NCI-H2029 treated with DMSO at 0.1 percent for 48 hours (cell line): ENCODE results near the gene ZFPL1.
A peak's percentile ranks its signal among the peaks of the same experiment; 100 is the strongest.

Experiments used
- DNase-seq: peaks from one replicate; lab custom pipeline; 2025; lab: John Stamatoyannopoulos, UW

ZFPL1 gene

DNA sequence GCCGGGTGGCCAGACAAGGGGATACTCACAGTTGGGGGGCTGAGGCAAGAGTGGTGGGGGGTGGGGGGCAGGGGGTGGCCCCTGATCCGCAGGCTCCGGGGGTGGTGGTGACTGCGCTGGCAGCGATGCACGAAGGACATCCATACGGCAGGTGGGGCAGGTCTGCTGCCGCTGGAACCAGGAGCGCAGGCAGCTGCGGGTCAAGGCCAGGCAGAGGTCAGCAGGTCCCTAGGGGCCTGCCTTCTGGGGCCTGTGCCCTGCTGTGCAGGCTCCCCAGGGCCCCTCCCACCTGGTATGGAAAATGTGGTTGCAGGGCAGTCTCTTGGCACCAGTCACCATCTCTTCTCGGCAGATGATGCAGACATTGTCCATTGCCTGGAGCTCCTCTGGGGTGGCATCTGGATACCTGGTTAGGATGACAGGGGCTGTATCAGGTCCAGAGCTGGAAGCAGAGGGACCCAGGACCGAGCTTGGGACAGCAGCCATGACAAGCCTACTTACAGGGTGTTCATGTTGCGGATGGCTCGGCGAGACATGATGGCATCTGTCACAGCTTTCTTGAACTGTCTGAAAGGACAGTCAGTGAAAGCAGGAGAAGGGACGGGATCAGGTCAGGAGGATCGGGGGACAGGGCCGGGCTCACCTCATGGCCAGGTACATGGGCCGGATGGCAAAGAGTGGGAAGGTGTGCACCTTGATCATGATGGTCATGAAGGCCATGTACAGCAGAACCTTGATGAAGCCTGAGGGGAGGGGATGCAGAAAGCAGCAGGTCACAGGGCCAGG lies 46.8 kb downstream of the ZFPL1 start:
- DNase-seq, result no peak

- no peak for DNase-seq
These were observed 47.4 kb downstream of the ZFPL1 start for GRCh38 chr11:65131417-65131776.

DNA sequence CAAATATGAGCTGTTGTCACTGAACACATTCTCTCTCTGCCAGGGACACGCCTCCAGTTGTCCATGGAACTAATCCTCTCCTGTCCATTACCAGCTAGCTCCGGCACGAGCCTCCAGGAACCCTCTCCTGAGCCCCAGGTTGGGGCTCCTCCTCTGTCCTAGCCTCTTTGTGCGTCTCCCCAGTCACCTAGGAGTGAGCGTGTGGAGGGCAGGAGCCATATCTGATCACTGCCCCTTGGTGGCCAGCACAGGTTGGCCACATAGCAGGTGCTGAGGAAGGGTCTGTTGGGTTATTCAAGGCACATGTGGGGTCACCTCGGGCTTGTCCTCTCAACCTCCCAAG lies 47.8 kb downstream of the ZFPL1 start:
- DNase-seq, result no peak

DNA sequence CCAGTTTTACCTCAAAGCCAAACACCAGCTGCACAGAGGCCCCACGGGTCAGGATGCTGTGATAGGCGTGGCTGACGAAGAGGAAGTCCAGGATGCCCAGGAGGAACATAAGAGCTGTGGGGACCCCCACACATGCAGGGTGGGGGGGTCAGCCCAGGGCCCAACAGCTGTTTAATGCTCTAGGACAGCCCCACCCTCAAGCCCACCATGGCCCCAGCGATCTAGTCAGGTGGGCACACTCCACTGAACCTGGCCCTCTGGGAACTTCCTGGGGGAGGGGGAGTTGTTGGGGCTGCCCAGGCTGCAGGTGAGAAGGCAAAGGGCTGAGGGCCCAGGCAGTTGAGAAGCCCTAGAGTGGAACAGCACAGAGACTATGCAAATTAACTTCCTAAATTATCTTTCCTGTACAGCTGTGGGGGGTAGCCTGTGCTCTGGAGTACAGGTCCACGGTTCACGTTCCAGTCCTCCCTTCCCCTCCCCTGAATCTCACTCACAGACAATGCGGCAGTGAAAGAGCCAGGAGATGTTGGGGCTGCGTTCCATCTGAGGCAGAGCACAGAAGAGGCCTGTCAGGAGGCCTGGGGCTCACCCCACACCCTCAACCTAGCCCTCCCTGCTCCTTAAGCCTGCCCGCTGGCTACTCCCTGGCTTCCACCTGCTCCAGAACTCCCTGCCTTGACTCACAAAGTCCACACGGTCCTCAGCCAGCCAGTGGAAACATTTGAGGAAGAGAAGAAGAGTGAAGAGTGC lies 48.4 kb downstream of the ZFPL1 start:
- DNase-seq, result no peak

DNA sequence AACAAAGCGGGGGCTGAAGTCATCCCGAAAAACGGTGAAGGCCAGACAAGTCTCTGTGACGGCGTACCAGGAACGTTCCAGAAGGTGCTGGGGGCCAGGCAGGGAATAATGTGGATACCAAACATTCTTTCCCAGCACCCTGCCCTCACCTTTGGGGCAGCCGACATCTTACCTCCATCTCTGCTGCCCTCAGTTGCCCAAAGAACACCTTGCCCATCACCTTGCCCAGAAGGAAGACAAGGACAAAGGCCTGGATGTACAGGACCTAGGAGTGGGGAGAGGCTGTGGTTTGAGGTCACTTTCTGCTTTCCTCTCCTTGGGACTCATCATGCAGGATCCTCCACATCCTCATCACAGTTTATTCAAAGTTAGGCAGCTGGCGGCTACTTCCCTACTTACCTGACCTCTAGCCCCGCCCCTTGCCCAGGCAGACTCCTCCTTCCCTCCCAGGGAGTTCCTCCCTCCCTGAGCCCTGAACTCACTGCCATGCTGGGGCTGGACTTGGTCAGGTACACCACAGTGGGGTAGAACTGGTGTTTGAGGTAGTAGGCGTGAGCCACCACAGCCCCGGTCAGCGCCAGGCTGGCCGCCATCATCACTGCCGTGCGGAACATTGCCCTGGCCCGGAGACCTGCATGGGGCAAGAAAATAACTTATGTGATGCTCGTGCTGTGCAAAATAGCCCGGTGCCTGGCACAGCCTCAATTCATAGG lies 49.1 kb downstream of the ZFPL1 start:
- no peak for DNase-seq

DNA sequence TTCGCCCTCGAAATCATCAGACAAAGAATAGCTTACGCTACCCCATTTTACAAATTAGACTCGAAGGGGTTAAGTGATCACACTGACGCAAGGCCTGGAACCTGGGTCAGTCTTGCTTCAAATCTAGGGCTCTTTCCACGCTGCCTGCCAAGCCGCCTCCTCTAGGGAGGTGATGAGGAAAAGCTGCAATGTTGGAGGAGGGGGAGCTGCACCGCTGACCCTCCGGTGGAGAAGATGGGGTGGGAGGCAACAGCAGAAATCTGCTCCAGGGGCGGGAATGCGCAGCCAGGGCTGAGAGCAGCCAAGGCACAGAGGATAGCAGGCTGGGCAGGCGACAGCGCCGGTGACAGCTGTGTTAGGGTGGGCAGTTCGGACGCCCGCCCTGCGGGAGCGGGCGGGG lies 49.7 kb downstream of the ZFPL1 start:
- no peak for DNase-seq

GRCh38 chr11:65134240-65134951 lies 50.4 kb downstream of the ZFPL1 start, which contains the start of gene SYVN1:
TSS of gene SYVN1 (minus strand) at chr11:65134519. CDS start at chr11:65133601, 918 bp downstream.
- peak; percentile 61 for DNase-seq

GRCh38 chr11:65134952-65135632 lies 51.1 kb downstream of the ZFPL1 start:
- peak; percentile 97 for DNase-seq

DNA sequence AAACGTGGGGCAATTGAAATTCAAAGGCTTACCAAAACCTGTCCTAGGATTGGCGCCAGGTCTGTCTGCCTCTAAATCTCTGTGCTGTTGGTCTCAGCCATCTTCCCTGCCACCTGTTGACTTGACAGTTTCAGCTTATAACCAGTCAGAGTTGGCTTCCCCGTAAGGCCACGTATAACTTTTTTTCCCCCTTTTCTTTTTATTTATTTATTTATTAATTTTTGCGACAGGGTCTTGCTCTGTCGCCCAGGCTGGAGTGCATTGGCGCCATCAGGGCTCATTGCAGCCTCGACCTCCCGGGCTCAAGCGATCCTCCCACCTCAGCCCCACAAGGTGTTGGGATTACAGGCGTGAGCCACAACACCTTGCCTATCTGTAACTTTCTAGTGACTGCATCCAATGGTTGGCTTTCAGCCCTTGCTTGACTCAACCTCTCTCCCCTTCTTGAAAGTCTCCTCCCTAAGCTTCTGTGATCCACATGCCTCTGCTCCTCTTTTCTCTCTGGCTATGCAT lies 51.7 kb downstream of the ZFPL1 start:
- no peak for DNase-seq

DNA sequence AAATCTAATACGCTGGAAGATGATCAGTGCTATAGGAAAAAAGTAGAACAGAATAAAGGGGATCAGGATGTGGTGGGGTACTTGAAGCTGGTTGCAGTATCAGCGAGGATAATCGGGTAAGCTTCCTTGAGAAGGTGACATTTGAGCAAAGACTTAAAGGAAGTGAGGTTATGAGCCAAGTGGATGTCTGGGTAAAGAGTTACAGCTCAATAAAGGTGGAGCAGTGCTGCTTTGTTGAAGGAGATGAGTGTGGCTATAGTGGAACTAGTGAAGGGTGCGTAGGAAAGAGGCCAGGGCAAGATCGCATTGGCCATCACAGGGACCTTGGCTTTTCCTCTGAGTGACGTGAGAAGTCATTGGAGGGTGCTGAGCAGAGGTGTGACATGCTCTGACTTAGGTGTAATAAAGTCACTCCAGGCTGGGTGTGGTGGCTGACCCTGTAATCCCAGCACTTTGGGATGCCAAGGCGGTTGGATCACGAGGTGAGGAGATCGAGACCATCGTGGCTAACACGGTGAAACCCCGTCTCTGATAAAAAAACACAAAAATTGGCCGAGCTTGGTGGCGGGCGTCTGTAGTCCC lies 52.6 kb downstream of the ZFPL1 start:
- DNase-seq, result no peak
